SHP77 (cell line): ENCODE measurements around the gene ZNF334.
A peak's percentile ranks its signal among the peaks of the same experiment; 100 is the strongest.

ENCODE experiments used
- DNase-seq, 2 experiments: peaks; one replicate each; lab custom pipeline; 2025; lab: John Stamatoyannopoulos, UW

The ZNF334 gene

GRCh38 chr20:46512943-46513844 lies at the start of gene ZNF334:
Gene ZNF334 (minus strand): TSS chr20:46513559. CDS start chr20:46512102, 1,457 bp downstream.
- DNase-seq, result no peak

GRCh38 chr20:46562373-46563169 lies 49.2 kb upstream of the ZNF334 start:
- DNase-seq, result peak; percentile 83 to 91

GRCh38 chr20:46562009-46562372 lies 48.6 kb upstream of the ZNF334 start:
- DNase-seq, result no peak

DNA sequence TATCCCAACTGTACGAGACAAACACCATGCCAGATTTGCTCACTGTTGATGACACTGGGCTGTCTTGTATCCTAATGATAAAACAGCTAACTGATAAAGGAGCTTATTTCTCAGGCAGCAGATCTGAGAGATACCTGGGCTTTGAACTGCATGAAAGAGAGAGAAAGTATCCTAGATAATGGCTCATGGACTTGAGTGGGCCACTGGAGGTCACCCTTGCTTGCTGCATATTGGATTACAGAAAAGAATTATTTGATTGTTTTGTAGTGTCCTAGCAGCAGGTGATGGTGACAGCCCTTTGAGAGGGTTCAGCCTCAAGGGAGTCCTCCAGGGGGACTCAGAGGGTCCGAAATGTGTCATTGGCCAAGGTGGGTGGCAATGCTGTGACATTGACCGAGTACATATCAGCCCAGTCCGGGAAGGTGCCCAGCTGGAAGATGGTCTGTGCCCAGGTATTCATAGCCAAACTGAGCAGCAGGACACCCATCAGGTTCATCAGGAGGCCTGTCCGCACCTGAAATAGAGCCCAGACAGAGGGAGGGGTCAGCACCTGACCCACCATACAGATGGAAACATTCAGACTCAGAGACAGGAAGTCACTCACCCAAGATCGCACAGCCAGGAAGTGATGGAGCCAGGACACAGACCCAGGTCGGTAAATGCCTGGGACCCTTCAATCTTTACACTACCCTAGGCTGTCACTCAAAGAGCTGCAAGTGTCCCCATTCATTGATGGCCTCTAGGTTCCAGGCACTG lies 46.5 kb upstream of the ZNF334 start:
- no peak for DNase-seq

GRCh38 chr20:46559001-46559400 lies 45.6 kb upstream of the ZNF334 start:
- DNase-seq, result no peak

- peak; percentile 81 to 82 for DNase-seq
These were observed 45.2 kb upstream of the ZNF334 start for GRCh38 chr20:46558511-46558959.

DNA sequence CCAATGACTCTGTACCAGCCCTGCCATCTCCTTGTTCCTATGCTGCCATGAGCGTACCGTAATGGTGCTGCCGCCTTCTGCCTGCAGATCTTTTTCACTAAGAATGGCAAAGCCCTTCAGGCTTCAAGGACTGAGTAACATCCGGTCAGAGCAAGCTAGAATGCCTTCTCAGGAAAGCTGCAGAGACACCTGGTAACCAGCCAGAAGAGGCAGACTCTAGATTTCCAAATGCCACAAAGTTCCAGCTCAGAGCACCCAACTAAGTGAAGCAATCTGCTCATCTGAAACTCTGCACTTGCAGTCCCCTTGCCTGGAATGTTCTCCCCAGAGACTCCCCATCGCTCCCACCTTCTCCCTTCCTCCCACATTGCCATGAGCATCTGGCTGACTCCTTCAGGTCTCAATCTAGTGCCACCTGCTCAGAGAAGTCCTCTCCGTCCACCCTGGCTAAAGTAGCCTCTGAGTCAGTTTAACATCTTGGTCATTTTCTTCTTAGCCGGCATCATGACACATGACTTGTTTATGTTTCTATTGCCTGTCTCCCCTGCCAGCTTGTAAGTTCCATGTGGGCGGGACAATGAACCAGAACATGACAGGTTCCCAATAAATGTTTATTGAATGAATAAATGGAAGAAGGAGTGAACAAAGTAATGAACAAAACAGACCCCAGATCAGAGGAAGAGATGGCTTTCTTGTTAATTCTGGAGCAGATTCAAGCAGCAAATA lies 44.0 kb upstream of the ZNF334 start:
- no peak for DNase-seq

DNA sequence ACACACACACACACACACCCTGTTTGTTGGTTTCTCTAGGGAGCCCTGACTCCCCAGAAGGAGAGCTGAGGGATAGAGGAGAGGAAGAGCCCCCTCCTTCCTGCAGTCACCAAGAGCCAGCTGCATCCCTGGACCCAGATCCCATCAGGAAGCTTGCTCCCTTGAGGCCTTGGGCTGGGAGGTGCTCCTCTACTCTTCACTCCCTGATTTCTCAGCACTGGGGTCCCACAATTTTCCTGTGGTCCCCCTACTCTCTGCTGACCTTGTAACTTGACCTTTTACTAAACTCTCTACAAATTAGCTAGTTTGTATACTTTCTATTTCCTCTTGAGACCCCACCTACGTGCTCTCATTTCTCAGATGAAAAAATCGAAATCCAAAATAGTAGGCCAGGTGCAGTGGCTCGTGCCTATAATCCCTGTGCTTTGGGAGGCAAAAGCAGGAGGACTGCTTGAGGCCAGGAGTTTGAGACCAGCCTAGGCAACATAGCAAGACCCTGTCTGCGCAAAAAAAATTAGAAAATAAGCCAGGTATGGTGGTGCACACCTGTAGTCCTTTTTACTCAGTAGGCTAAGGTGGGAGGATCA lies 42.1 kb upstream of the ZNF334 start:
- DNase-seq, result no peak

GRCh38 chr20:46554828-46555227 lies 41.5 kb upstream of the ZNF334 start:
- no peak for DNase-seq

DNA sequence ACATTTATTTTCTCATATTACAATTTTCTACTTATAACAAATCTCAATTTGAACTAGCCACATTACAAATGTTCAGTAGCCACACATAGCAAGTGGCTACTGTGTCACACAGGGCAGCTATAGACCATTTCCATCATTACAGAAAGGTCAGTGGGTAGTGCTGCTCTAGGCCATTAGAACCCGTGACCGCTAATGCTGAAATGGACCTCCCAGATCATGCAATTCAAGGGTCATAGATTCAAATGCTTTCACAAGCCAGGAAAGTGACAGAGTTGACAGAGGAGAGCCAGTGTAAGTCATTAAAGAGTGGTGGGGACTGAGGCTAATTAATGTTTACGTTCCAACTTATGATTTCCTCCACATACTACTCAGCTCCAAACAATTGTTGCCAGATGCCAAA lies 40.6 kb upstream of the ZNF334 start:
- DNase-seq, result no peak

DNA sequence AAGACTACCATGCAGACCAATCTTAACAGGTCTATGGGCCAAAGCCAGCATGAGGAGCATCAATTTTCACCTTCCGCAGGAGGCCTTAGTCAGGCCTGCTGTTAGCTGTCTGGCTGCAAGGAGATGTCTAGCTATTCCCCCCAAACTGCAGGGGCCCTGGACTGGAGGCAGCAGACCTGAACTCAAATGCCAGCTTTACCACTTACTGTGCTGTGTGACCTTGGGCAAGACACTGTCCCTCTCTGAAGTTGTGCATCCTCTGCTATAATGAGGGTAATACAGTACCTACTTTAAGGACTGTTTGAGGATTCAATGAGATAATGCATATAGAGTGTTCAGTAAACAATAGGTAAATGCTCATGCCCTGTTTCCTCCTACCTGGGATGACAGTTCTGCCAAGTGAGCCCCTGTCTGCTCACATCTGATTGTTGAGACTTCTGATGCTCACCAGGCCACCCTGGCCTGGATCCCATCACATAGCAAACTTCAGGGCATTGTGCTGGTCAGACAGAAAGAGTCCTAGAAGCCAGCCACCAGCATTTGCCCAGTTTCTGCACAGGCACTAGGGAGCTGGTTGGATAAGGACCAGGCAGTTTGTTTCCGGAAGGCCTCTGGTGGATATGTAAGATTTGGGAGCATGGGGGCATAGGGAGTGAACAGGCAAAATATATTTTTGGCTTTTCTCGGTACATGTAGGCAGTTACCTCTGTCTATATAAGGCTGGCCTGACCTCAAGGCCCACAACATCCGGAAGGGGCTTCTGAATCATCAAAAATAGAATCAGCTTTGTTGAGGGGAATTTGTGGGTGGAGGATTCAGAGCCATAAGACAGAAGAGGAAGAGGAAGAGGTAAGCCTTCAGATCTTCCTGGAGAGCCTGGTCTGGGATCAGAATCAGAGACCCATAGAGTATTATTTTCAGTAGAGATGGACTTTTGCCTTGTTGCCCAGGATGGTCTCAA lies 39.4 kb upstream of the ZNF334 start:
- no peak for DNase-seq

- DNase-seq, result no peak
These were observed 38.4 kb upstream of the ZNF334 start for GRCh38 chr20:46551522-46552381.

GRCh38 chr20:46550461-46550860 lies 37.1 kb upstream of the ZNF334 start, which contains the start of gene OCSTAMP:
Gene OCSTAMP (minus strand): TSS chr20:46550654. CDS start chr20:46550560, 94 bp downstream.
- peak in 1 of 2 experiments; percentile 45 for DNase-seq

- no peak for DNase-seq
These were observed 36.0 kb upstream of the ZNF334 start for GRCh38 chr20:46549188-46549972.

- DNase-seq, result no peak
These were observed 35.3 kb upstream of the ZNF334 start for GRCh38 chr20:46548688-46549087.

DNA sequence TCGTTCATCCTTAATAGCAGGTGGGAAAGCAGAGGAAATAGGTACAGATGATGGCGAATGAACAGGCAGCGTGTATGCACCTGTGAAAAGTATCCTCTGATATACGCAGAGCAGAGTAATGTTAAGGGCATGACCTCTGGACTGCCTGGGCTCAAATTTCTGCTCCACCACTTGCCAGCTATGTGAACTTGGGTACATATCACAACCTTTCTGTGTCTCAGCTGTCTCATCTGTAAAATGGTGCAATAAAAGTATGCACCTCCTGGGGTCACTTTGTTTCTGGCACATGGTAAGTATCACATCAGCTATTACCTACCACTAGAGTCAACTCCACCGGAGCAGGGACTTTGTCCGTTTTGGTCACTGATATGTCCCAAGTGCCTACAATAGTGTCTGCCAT lies 34.6 kb upstream of the ZNF334 start:
- no peak for DNase-seq

DNA sequence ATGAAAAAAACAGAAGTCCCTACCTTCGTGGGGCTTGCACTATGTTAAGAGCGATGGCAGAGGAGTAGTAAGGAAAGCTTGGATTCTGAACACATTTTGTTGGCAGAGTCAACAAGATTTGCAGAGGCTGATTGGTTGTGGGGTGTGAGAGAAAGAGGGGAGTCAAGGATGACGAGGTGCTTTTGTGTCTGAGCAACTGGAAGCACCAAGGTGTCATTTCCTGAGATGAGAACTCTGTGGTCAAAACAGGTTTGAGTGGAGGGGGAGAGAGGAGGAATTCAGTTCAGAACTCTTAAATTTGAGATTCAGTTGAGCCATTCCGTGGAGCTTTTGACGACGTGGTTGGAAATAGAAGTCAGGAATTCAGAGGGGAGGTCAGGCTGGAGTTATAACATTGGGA lies 33.6 kb upstream of the ZNF334 start:
- DNase-seq, result no peak

- no peak for DNase-seq
These were observed 32.9 kb upstream of the ZNF334 start for GRCh38 chr20:46546298-46546697.
